HG03060 (cell line): Measurements from ENCODE around the gene FAM8A1.
A peak's percentile ranks its signal among the peaks of the same experiment; 100 is the strongest.
"Not testable (repeated sequence)": the region's sequence is repeated elsewhere in the genome, so short reads cannot be mapped to it uniquely, and the experiment has no call there.

Source experiments
- ATAC-seq: cut with Tn5 transposase; IDR thresholded peaks from one replicate; pipeline ENCODE4 v1.9.1; 2021; ENCODE audit warnings: low read depth, moderate number of reproducible peaks; ENCODE audit not compliant: unreplicated experiment

Gene FAM8A1, protein sequence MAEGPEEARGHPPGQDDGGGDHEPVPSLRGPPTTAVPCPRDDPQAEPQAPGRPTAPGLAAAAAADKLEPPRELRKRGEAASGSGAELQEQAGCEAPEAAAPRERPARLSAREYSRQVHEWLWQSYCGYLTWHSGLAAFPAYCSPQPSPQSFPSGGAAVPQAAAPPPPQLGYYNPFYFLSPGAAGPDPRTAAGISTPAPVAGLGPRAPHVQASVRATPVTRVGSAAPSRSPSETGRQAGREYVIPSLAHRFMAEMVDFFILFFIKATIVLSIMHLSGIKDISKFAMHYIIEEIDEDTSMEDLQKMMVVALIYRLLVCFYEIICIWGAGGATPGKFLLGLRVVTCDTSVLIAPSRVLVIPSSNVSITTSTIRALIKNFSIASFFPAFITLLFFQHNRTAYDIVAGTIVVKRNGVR

DNA sequence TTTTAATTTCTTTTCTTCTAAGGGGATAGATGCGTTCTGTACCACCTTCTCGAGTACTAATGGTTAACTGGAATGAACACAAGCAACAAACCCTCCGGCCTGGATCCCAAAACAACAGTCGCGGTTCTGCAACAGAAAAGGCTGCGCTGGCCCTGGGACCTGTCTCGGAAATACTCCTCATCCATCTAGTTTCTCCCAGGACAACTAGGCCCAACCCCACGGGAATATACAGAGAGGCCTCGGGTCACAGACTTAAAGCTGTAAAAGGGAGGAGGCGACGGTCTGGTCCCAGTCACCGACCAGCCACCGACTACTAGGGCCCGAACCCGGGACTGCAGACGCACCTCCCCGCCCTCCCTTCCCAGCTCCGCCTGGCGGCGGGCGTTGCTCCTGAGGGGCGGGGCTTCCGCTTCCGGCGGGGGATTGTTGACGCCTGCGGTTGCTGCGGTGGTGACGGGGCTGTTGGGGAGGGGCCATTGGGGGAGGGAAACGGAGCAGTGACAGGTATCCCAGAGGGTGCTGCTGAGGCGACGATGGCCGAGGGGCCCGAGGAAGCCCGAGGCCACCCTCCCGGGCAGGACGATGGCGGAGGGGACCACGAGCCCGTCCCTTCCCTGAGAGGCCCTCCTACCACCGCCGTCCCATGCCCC lies at the start of gene FAM8A1:
Gene FAM8A1, plus strand, starts transcription at position 426 of the 650 bp plus-strand sequence. Its CDS starts 108 bp downstream, at position 534.
- ATAC-seq: peak; percentile 35

DNA sequence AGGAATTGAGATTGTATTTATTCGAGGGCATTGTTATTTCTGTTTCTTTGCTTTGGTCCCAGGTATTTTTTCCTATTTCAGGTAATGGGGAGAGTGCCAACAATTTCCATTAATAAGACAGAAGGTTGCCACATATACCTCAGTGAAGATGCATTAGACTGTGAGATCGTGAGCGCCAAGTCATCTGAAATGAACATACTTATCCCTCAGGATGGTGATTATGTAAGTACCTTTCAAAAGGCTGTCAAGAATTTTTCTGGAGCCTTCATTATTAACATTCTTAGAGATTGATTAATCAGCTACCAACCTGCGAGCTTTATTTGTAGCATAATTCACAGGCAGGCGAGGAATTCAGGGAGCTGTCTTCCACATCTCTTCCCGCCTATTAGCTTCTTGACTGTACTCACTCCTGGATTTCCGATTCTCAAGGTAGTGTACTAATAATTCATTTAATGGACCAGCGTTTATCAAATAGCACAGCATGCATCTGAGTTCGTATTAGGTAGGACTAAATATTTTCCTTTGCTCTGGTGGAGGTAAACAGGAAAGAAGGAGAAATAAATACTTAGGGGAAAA lies 48.6 kb upstream of the FAM8A1 start:
- ATAC-seq: no peak

DNA sequence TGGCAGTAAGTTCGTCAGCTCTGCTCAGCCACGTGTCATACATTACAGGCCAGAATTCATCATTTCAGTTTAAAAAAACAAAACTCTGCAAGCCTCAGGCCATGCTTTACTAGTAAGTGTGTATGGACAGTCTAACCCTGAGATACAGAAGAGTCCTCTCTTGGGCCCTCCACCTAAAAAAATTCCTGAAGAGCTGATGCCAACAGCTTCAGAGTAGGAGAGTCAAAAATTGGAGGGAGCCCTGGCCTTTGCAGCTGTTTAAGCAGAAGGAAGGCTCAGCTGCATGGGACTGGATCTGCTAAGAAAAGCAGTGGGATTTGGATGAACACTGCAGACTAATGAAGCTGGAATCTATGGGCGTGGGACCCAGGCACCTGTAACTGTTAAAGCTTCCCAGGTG lies 47.2 kb upstream of the FAM8A1 start:
- no peak for ATAC-seq

DNA sequence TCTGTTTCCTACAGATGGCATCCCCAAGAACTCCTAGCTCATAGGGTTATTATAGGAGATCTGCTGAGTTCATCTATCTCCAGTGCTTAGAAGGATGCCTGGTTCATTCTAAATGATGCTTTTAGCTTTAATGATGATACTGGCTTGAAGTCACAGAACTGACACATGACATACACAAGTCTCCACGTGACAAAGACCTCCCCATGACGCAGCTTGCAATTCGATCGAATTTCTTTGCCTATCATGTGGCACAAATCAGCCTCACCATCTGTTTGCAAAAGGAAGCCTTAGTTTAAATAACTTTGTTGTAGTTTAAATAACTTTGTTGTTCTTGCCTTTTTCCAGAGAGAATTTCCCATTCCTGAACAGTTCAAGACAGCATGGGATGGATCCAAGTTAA lies 44.1 kb upstream of the FAM8A1 start:
- ATAC-seq: no peak

DNA sequence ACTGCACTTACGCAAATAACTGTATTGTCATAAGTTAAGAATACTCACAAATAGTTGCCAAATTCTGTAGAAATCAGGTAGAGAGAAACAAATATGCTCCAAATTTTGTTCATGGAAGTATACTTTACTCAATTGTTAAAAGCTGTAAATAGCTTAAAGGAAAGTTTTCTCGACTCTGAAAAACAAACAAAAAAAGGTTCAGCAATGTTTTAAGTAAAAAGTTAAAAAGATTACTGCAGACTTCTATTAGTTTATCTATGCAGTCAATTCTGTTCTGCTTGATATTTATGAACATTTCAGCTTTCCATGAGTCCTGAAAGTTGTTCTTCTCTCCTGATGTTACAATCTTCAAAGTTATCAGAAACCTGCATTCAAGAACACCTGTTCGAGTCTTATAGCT lies 37.5 kb upstream of the FAM8A1 start:
- ATAC-seq: no peak

DNA sequence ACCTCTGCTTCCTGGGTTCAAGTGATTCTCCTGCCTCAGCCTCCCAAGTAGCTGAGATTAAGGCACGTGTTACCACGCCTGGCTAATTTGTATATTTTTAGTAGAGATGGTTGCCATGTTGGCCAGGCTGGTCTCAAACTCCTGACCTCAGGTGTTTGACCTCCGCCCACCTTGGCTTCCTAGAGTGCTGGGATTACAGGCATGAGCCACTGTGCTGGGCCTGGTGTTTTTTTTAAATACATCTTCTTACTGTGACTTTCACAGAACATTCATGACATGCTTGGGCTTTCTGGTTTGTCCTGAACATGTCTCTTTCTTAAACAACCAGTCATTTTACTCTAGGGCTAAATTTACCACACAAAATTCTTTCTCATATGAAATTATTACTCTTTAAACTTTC lies 34.7 kb upstream of the FAM8A1 start:
- no peak for ATAC-seq

DNA sequence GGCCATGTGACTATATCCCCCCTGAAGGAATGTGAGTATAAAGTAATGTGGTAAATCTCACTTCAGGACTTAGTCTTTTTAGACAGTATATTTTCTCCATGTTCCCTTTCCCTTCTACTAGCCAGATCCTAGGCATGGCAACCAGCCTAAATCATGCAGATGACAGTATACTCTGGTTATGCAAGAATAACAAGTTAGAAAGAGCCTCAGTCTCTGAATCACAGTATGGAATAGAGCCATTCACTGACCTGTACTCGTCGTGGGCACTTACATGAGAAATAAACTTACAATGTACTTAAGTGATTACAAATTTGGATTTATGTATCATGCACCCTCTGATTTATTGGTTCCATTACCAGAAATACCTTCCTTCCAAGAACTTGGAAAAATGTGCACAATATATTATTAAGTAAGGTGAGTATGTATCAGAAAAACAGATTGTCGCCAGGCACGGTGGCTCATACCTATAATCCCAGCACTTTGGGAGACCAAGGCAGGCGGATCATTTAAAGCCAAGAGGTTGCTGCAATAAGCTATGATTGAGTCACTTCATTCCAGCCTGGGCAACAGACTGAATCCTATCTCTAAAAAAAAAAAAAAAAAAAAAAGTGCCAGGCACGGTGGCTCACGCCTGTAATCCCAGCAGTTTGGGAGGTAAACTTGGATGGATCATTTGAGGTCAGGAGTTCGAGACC lies 25.1 kb upstream of the FAM8A1 start:
- ATAC-seq: no peak

DNA sequence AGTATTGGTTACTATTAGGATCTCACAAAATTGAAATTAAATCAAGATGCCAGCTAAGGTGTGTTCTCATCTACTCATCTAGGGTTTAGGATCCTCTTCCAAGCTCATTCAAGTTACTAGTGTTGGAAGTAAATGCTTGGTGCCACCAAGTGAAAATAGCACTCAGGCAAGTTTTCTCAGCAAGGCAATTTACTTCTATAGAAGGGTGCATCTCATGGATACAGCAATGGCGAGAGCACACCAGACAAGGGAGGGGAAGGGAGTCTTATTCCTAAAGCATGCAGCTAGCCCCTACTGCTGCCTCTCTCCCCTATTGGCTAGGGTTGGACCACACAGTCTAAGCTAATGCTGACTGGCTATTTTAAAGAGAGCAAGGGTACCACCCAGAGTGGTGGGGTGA lies 23.0 kb upstream of the FAM8A1 start:
- no peak for ATAC-seq

DNA sequence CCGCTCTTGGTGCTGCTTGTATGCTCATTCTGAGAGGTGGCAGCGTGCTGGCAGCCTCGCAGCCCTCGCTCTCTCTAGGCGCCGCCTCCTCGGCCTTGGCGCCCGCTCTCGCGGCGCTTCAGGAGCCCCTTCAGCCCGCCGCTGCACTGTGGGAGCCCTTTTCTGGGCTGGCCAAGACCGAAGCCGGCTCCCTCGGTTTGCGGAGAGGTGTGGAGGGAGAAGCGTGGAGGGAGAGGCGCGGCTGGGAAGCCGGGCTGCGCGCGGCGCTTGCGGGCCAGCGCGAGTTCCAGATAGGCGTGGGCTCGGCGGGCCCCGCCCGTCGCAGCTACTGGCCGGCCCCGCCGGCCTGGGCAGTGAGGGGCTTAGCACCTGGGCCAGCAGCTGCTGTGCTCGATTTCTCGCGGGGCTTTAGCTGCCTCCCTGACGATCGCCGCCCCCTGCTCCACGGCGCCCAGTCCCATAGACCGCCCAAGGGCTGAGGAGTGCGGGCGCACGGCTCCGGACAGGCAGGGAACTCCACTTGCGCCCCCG lies 19.5 kb upstream of the FAM8A1 start:
- no peak for ATAC-seq

DNA sequence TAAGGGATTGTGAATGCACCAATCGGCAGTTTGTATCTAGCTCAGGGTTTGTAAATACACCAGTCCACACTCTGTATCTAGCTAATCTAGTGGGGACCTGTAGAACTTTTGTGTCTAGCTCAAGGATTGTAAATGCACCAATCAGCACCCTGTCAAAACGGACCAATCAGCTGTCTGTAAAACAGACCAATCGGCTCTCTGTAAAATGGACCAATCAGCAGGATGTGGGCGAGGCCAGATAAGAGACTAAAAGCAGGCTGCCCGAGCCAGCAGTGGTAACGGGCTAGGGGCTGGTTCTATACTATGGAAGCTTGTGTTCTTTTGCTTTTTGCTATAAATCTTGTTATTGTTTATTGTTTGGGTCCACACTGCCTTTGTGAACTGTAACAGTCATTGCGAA lies 18.8 kb upstream of the FAM8A1 start:
- ATAC-seq: not testable (repeated sequence)

DNA sequence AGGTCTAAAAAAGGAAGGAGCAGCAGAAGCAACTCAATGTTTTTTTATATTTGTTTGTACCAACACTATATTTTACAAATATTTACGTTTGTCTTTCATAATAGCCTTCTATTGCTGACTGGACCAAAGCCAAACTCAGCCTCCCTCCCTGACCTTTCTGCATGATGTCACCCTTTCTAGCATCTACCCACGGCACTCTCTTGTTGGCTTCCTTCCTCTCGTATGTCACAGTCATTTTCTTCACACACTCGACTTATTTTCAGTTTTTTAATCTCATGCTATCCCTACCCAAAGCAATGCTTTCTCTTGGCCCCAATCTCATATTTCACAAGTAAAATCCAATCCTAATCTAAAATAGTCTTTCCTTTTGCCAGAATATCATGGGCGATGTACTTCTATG lies 16.3 kb upstream of the FAM8A1 start:
- ATAC-seq: no peak

DNA sequence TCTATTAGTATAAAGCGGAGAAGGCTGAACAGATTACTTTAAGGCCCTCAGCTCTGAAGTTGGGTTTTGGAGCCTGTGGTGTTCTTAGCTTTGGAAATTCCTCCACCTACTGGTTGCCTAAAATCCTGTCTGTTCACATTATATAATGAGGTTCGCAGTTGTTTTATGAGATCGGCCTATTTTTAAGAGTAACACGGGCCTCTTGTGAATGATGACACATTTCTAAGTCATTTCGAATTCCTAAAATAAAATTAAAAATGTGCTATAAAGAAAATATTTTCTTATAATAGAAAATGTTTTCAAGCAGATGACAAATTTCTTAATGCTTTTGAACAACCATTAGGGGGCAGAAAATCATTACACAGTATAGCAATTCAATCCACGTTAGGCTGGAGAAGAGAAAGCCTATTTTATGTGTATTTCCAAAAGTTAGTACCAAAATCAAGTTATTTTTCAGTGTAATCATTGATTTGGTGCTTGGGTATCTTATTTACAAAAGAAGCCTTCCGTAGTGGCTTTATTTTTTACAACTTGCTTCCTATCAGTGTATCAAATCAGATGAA lies 15.8 kb upstream of the FAM8A1 start:
- ATAC-seq: peak; percentile 50

DNA sequence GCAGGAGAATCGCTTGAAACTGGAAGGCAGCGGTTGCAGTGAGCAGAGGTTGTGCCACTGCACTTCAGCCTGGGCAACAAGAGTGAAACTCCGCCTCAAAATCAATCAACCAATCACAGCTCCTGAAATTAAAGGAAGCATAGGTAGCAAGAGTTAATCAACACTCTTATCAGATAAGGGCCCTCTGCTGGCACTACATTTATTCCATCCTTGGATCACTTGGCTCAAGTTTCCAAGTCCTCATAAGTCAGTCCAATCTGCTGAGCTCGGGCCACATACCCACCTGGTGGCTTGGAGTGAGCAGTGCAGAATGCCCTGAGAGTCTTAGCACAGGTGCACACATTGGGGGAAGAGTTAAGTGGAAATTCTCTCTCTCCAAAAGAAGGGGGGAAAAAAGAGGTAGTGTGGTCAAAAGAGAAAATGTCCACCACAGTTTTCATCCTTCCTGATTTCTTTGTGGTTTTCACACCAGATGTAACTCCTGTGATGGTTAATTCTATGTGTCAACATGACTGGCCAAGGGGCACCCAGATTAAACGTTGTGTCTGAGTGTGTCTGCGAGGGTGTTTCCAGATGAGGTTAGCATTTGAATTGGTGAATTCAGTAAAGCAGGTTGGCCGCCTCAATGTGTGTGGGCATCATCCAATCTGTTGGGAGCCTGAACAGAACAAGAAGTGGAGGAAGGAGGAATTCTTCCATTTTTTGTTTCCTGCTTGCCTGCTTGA lies 14.2 kb upstream of the FAM8A1 start:
- ATAC-seq: no peak

DNA sequence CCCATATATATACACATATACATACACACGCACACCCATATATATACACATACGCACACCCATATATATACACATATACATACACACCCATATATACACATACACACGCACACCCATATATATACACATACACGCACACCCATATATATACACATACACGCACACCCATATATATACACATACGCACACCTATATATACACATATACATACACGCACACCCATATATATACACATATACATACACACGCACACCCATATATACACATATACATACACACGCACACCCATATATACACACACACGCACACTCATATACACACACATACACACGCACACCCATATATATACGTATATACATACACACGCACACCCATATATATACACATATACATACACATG lies 13.5 kb upstream of the FAM8A1 start:
- not testable (repeated sequence) for ATAC-seq

DNA sequence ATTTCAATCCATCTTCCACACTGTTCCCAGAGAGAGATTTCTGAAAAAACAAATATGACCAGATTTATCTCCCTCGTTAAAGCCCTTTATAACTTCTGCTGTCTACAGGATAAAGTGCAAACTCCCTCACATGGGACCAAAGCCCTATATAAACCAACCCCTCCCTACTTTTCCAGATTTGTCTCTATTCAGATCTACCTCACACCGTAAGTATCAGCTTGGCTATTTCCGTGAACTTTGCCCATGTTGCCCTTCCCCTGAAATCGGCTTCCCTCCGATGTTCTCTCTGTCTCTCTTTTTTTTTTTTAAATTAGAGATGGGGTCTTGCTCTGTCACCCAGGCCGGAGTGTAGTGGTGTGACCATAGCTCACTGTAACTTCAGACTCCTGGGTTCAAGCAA lies 12.1 kb upstream of the FAM8A1 start:
- no peak for ATAC-seq

DNA sequence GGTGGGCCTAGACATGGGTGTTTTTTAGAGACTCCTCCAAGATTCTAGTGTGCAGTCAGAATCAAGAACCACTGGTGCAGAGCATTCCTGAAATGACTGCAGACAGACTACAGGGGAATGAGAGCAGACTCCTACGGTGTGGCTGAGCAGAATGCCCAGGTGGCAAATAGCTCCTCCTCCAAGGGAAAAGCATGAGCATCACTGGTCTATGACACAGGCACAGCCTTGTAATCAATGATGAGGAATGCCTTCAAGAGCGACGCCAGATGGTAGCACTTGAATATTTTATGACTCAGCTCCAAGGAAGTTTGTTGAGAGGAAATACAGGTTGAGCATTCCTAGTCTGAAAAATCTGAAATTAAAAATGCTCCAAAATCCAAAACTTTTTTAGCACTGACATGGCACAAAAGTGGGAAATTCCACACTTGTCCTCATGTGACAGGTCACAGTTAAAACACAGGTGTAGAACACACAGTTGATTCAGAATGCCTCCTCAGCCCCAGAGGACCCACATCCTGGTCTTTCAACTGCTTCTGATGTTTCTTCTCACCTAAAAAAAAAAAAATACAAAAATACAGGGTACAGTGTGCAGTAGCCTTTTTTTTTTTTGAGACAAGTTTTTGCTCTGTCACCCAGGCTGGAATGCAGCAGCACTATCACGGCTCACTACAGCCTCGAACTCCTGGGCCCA lies 10.6 kb upstream of the FAM8A1 start:
- ATAC-seq: no peak

DNA sequence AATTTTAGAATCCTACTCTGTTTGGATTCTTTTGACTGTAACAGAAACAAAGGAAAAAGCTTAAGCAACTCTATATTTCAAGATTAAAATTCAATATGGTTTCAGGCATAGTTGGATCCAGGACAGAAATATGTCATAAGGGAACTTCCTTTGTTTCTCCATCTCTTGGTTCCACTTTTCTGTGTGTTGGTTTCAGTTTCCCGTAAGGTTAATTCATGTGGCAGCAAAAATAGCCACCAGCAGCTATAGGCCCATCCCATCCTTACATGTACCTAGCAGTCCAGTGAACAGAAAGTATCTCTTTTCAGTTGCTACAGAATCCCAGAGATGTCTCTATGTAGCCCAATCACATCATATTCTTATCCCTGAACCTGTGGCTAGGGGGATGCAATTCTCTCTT lies 8.8 kb upstream of the FAM8A1 start:
- no peak for ATAC-seq

DNA sequence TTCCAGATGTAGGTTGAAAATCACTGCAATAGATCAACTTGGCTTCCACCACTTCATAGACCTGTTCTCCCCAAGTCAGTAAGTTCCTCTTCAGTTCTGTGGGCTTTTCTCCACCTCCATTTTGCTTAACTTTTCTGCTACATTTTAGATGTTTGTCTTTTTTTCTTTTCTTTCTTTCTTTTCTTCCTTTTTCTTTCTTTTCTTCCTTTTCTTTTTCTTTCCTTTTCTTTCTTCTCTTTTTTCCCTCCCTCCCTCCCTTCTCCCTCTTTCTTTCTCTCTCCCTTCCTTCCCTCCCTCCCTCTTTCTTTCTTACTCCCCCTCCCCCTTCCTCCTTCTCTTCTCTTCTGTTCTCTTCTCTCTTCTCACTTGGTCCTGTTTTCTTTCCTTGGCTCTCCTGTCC lies 6.9 kb upstream of the FAM8A1 start:
- ATAC-seq: no peak

DNA sequence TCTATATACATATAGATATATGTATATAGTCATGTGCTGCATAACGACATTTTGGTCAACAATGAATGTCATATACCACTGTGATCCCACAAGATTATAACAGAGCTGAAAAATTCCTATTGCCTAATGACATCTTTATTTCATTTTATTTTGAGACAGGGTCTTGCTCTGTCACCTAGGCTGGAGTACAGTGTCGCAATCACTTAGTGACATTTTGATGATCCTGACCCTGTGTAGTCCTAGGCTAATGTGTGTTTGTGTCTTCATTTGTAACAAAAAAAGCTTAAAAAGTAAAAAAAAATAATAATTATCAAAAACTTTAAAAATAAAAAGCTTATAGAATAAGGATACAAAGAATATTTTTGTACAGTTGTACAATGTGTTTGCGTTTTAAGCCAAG lies 4.0 kb upstream of the FAM8A1 start:
- no peak for ATAC-seq
